ENCODE measurements around the gene MYLK.

MYLK gene

GRCh38 chr3:123571264-123571972 lies 312.7 kb downstream of the MYLK start:
- no peak for DNase-seq (ENCODE audit: extremely low read depth in 1 of 2, low read depth in 1 of 2)

DNA sequence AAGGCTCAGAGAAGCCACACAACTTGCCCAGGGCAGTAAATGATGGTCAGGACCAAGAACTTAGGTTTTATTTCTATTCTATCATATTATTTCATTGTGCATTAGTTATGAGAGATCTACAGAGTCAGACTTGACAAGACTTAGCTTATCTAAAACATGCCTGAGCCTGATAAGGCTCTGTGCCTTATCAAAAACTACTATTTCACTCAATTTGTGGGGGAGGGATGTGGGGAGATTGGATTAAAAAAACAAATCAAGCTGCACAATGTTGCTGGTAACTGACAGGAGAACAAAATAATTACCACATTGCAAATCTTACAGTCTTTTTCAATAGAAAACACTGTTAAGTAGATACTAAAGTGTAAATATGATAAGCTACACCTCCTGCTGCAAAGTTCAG lies 315.3 kb downstream of the MYLK start:
- DNase-seq (ENCODE audit: extremely low read depth in 1 of 2, low read depth in 1 of 2): no peak

DNA sequence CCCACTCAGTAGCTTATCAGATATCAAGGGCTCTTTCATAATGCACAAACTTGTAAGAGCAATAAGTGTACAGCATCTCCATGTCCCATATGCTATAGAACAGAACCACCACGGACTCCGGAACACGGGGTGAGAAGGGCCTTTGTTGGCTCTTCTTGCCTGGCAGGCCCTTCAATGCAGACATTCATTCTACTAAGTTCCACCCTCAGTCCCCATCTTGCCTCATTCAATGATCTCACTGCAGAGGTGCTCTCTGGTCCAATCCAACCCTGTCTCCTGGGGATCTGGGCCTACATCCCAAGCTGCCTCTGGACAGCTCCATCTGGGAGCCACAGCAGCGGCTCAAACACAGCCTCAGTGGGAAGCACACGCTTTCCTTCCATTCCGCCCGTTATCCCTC lies 316.1 kb downstream of the MYLK start:
- no peak for DNase-seq (ENCODE audit: extremely low read depth in 1 of 2, low read depth in 1 of 2)

- no peak for DNase-seq (ENCODE audit: extremely low read depth in 1 of 2, low read depth in 1 of 2)
These were observed 320.1 kb downstream of the MYLK start for GRCh38 chr3:123564056-123564455.

- no peak for DNase-seq (ENCODE audit: extremely low read depth in 1 of 2, low read depth in 1 of 2)
These were observed 321.6 kb downstream of the MYLK start for GRCh38 chr3:123562547-123562946.

DNA sequence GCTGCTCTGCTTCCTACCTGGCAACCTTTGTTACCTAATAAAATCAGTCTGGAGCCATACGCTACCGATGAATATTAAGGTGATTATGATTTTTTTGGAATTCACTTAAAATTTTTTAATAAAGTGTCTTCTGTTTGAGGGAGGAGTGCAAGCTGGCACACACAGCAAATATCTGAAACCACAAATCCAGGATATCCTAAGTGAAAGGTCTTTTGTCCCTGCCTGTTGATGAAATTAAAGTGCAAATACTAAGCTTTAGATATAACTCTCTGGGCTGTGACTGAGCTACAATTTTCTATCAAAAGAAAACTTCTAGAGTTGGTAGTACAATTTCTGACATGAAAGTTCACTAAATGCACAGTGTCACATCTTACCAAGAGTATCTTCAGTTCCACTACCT lies 322.9 kb downstream of the MYLK start:
- DNase-seq (ENCODE audit: extremely low read depth in 1 of 2, low read depth in 1 of 2): no peak

All from activated CD8-positive, alpha-beta memory T cell treated with anti-CD3 and anti-CD28 coated beads for 1 hour (primary cell).